H9 (cell line): ENCODE results near the gene OR4D2. TPM values are rescaled to one million over a fixed set of nuclear protein-coding genes. Genes with fewer than 3 reads are reported as not detected.

ENCODE experiments used
- DNase-seq: peaks from one replicate; pipeline ENCODE4 v3.0.0-alpha.2; 2017
- H2AFZ ChIP-seq: one replicate; pipeline ENCODE4 v1.6.1; 2013; ENCODE audit warnings: mild to moderate bottlenecking, low read length, control low read depth, moderate library complexity
- H2AK5ac ChIP-seq: 2 replicates; pipeline ENCODE4 v1.6.1; 2013; ENCODE audit warnings: low read length, control low read depth, mixed read lengths; ENCODE audit not compliant: insufficient read length
- H2BK120ac ChIP-seq: one replicate; pipeline ENCODE4 v1.6.1; 2013; ENCODE audit warnings: low read depth, mild to moderate bottlenecking, low read length, control low read depth, inconsistent platforms; ENCODE audit not compliant: poor library complexity, severe bottlenecking
- H2BK12ac ChIP-seq: 2 replicates; pipeline ENCODE4 v1.6.1; 2013; ENCODE audit warnings: low read length, control low read depth, mixed read lengths, low read depth; ENCODE audit not compliant: insufficient read length
- H2BK15ac ChIP-seq: 2 replicates; pipeline ENCODE4 v1.6.1; 2013; ENCODE audit warnings: low read depth, low read length, control low read depth
- H2BK20ac ChIP-seq: one replicate; pipeline ENCODE4 v1.6.1; 2013; ENCODE audit warnings: low read depth, mild to moderate bottlenecking, low read length, control low read depth, inconsistent platforms; ENCODE audit not compliant: poor library complexity, severe bottlenecking
- H2BK5ac ChIP-seq: 2 replicates; pipeline ENCODE4 v1.6.1; 2013; ENCODE audit warnings: low read length, control low read depth, mixed read lengths; ENCODE audit not compliant: insufficient read length
- H3K14ac ChIP-seq: 2 replicates; pipeline ENCODE4 v1.6.1; 2013; ENCODE audit warnings: low read length, control low read depth; ENCODE audit not compliant: insufficient read depth
- H3K18ac ChIP-seq: 2 replicates; pipeline ENCODE4 v1.6.1; 2013; ENCODE audit warnings: low read depth, mild to moderate bottlenecking, mixed read lengths, low read length, control low read depth; ENCODE audit not compliant: insufficient read length
- H3K23ac ChIP-seq: 2 replicates; pipeline ENCODE4 v1.6.1; 2013; ENCODE audit warnings: low read length, control low read depth, mixed read lengths, low read depth; ENCODE audit not compliant: insufficient read length
- H3K23me2 ChIP-seq: 2 replicates; pipeline ENCODE4 v1.6.1; 2013; ENCODE audit warnings: low read depth, mild to moderate bottlenecking, mixed read lengths, low read length, control low read depth; ENCODE audit not compliant: insufficient read length, poor library complexity, severe bottlenecking
- H3K27ac ChIP-seq: 2 replicates; pipeline ENCODE4 v1.5.1; 2013; ENCODE audit warnings: low read length, control low read depth, mixed read lengths, low read depth; ENCODE audit not compliant: insufficient read length
- H3K27me3 ChIP-seq: 2 replicates; pipeline ENCODE4 v1.6.1; 2013; ENCODE audit warnings: low read length, control low read depth, inconsistent platforms; ENCODE audit not compliant: insufficient read depth
- H3K4ac ChIP-seq: 2 replicates; pipeline ENCODE4 v1.6.1; 2013; ENCODE audit warnings: low read depth, mild to moderate bottlenecking, control low read depth, inconsistent platforms, low read length, moderate library complexity
- H3K4me1 ChIP-seq: 2 replicates; pipeline ENCODE4 v1.6.1; 2013; ENCODE audit warnings: low read length, control low read depth, inconsistent platforms; ENCODE audit not compliant: insufficient read depth
- H3K4me2 ChIP-seq: 2 replicates; pipeline ENCODE4 v1.6.1; 2013; ENCODE audit warnings: low read length, control low read depth, mixed read lengths; ENCODE audit not compliant: insufficient read length, insufficient read depth
- H3K56ac ChIP-seq: 2 replicates; pipeline ENCODE4 v1.6.1; 2013; ENCODE audit warnings: low read depth, mild to moderate bottlenecking, mixed read lengths, low read length, control low read depth; ENCODE audit not compliant: insufficient read length
- H3K79me1 ChIP-seq: 2 replicates; pipeline ENCODE4 v1.6.1; 2013; ENCODE audit warnings: low read depth, mild to moderate bottlenecking, moderate library complexity, low read length, control low read depth, inconsistent platforms; ENCODE audit not compliant: insufficient read depth, poor library complexity, severe bottlenecking
- H3K79me2 ChIP-seq: 2 replicates; pipeline ENCODE4 v1.6.1; 2013; ENCODE audit warnings: low read length, control low read depth, inconsistent platforms; ENCODE audit not compliant: insufficient read depth
- H3K9ac ChIP-seq: 2 replicates; pipeline ENCODE4 v1.6.1; 2013; ENCODE audit warnings: low read length, control low read depth, mixed read lengths; ENCODE audit not compliant: insufficient read length; ENCODE audit errors: extremely low read depth
- H3K9me3 ChIP-seq: one replicate; pipeline ENCODE4 v1.6.1; 2013; ENCODE audit warnings: low read depth, low read length, inconsistent platforms; ENCODE audit not compliant: control insufficient read depth
- H3T11ph ChIP-seq: one replicate; pipeline ENCODE4 v1.6.1; 2013; ENCODE audit warnings: mild to moderate bottlenecking, low read length, control low read depth, inconsistent platforms
- H4K20me1 ChIP-seq: one replicate; pipeline ENCODE4 v1.6.1; 2013; ENCODE audit not compliant: control insufficient read depth, insufficient read length, insufficient read depth
- H4K5ac ChIP-seq: 2 replicates; pipeline ENCODE4 v1.6.1; 2013; ENCODE audit warnings: low read depth, mild to moderate bottlenecking, mixed read lengths, low read length, control low read depth; ENCODE audit not compliant: insufficient read length
- H4K8ac ChIP-seq: replicated peaks from 2 replicates; pipeline ENCODE4 v1.6.1; 2013; ENCODE audit warnings: low read length, control low read depth, mixed read lengths, low read depth; ENCODE audit not compliant: insufficient read length
- H4K91ac ChIP-seq: 2 replicates; pipeline ENCODE4 v1.6.1; 2013; ENCODE audit warnings: low read depth, mild to moderate bottlenecking, moderate library complexity, mixed read lengths, low read length, control low read depth; ENCODE audit not compliant: insufficient read length
- H3K27ac Mint-ChIP-seq, 3 experiments: 2 replicates in 2 of 3; 3 replicates in 1 of 3; pipeline ENCODE4 v1.8.0; 2020 to 2021; ENCODE audit warnings: mixed read lengths in 3 of 3, mild to moderate bottlenecking in 1 of 3, moderate library complexity in 1 of 3
- H3K27me3 Mint-ChIP-seq: 2 replicates; pipeline ENCODE4 v1.8.0; 2021; ENCODE audit warnings: low read depth, mild to moderate bottlenecking, moderate library complexity, mixed read lengths
- H3K36me3 Mint-ChIP-seq, 3 experiments: 2 replicates in 2 of 3; 3 replicates in 1 of 3; pipeline ENCODE4 v1.8.0; 2020 to 2021; ENCODE audit warnings: low read depth in 3 of 3, mixed read lengths in 3 of 3; ENCODE audit not compliant: insufficient read depth in 1 of 3
- H3K4me1 Mint-ChIP-seq, 2 experiments: 2 replicates each; pipeline ENCODE4 v1.8.0; 2020; ENCODE audit warnings: mixed read lengths in 2 of 2
- H3K4me3 Mint-ChIP-seq, 2 experiments: 2 replicates in 1 of 2; 3 replicates in 1 of 2; pipeline ENCODE4 v1.8.0; 2020 to 2021; ENCODE audit warnings: mild to moderate bottlenecking in 2 of 2, mixed read lengths in 2 of 2, moderate library complexity in 1 of 2
- H3K9me3 Mint-ChIP-seq, 2 experiments: 2 replicates in 1 of 2; 3 replicates in 1 of 2; pipeline ENCODE4 v1.8.0; 2020; ENCODE audit warnings: mild to moderate bottlenecking in 2 of 2, mixed read lengths in 2 of 2, moderate library complexity in 1 of 2
- WGBS: extraction: QIAGEN DNeasy Blood & Tissue Kit; methylation state at CpG from one replicate; pipeline ENCODE4 v1.1.7; 2013; ENCODE audit warnings: missing lambda C conversion rate, low lambda C conversion rate, mixed read lengths; ENCODE audit not compliant: insufficient read length; ENCODE audit errors: extremely low coverage; 5-methylcytosine and 5-hydroxymethylcytosine counted together
- total RNA-seq: library from RNA; stranded (reverse); gene quantifications from 2 replicates; pipeline ENCODE4 v1.2.1, GENCODE V29; 2021
- TF ChIP-seq, protein P1 (sequence below): fragments of 200-600 bp; sonication (generic); conservative IDR thresholded peaks from 3 replicates; pipeline ENCODE4 v1.8.0; 2021; ENCODE audit warnings: antibody characterized with exemption, mild to moderate bottlenecking

OR4D2 gene
- total RNA-seq, 1 experiment from 2014 or later, result not detected

DNA sequence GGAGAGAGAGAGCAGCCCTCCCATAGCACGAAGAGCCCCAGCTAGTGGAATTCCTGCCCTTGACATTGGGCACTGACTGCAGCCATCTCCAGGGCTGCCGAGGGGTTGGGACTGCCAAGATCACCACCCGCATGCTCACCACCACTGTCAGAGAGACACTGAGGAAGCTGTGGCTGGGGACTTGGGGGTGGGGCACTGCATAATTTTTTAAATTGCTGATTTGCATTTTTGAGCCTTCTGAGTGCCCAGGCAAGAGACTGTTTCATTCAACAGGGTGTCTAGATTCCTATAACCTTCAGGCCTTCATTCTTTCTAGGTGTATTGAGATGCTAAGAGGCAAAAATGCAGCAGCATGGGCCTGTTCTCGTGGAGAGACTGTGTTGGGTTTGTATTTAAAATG is 16.7 kb downstream of the OR4D2 start:
- WGBS, result no CpG with 5 or more reads among the region's 4 CpGs
- no peak for DNase-seq
- Histone ChIP-seq H3K4me1 (no peaks in the 10 kb centered on the region), H4K8ac (no peak overlapping the region), H2BK5ac (no peak overlapping the region), H3K9ac (no peak overlapping the region), H4K5ac (no peak overlapping the region), H3K79me2 (no peaks in the 10 kb centered on the region), H3K56ac (no peak overlapping the region), H3K27me3 (no peaks in the 10 kb centered on the region; the same call in 1 of the 2 replicates), H4K91ac (no peak overlapping the region), H3K9me3 (no peaks in the 10 kb centered on the region), H2AK5ac (no peak overlapping the region), H3K23ac (no peak overlapping the region), H2BK20ac (no peak overlapping the region), H3K27ac (no peak overlapping the region), H2BK120ac (no peak overlapping the region), H3K4me2 (no peak overlapping the region), H2AFZ (no peak overlapping the region), H2BK12ac (no peak overlapping the region), H3K79me1 (no peaks in the 10 kb centered on the region), H3T11ph (no peak overlapping the region), H3K23me2 (no peaks in the 10 kb centered on the region), H3K18ac (no peak overlapping the region), H4K20me1 (no peaks in the 10 kb centered on the region), H3K14ac (no peak overlapping the region), H2BK15ac (no peak overlapping the region), H3K4ac (no peak overlapping the region)
- no peaks in the 10 kb centered on the region; a peak in 1 of 5 replicates for H3K9me3 Mint-ChIP-seq
- TF ChIP-seq, protein P1, sequence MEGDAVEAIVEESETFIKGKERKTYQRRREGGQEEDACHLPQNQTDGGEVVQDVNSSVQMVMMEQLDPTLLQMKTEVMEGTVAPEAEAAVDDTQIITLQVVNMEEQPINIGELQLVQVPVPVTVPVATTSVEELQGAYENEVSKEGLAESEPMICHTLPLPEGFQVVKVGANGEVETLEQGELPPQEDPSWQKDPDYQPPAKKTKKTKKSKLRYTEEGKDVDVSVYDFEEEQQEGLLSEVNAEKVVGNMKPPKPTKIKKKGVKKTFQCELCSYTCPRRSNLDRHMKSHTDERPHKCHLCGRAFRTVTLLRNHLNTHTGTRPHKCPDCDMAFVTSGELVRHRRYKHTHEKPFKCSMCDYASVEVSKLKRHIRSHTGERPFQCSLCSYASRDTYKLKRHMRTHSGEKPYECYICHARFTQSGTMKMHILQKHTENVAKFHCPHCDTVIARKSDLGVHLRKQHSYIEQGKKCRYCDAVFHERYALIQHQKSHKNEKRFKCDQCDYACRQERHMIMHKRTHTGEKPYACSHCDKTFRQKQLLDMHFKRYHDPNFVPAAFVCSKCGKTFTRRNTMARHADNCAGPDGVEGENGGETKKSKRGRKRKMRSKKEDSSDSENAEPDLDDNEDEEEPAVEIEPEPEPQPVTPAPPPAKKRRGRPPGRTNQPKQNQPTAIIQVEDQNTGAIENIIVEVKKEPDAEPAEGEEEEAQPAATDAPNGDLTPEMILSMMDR, result no peak
- H3K27me3 Mint-ChIP-seq, result peaks cover 15% of the 10 kb centered on the region
- H3K36me3 Mint-ChIP-seq, result no peaks in the 10 kb centered on the region
- no peak overlapping the region for H3K27ac Mint-ChIP-seq
- no peak overlapping the region for H3K4me3 Mint-ChIP-seq
- H3K4me1 Mint-ChIP-seq, result peaks cover 7 to 8% of the 10 kb centered on the region in 2 experiments; a peak in 3 of 4 replicates
